ENCODE measurements around the gene HSCB. TPM values are rescaled to one million over a fixed set of nuclear protein-coding genes. Genes with fewer than 3 reads are reported as not detected.

HSCB gene
- total RNA-seq, 4 donors from 2014 or later = 14.2 to 28.1 (median 20.5) TPM

DNA sequence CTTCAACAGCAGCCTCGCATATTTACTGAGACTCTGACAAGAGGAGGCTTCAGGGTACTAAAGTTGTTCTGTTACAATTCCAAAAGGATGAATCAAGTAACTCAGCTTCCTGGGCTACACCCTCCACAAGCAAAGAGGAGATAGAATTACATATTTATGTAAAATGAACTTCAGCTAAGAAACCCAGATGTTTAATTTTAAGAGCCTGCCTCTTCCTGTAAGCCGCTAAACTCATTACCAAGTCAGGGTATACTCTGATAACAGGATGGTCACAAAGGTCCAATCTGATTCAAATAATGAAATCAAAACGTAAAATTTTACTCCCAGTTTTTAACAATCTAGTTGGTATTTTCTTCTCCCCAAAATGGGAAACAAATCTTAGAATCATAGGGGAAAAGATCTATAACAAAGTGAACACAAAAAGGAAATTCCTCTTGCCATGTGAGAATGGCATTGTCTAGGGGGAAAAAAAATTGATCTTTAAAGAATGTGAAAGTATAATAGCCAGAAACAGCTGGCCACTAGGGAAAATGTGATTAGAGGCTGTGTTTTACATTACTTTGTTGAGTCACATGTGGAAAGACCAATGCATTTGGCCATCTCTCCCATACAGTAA, 31.2 kb upstream of the HSCB start:
- no peaks in the 10 kb centered on the region for H3K9me3 ChIP-seq
- no peak overlapping the region for H3K4me3 ChIP-seq
- no peak for DNase-seq (ENCODE audit: low spot score in 2 of 2)
- TF ChIP-seq EP300 (IDR thresholded peaks at IDR 0.05) = no peak
- TF ChIP-seq, protein P1, sequence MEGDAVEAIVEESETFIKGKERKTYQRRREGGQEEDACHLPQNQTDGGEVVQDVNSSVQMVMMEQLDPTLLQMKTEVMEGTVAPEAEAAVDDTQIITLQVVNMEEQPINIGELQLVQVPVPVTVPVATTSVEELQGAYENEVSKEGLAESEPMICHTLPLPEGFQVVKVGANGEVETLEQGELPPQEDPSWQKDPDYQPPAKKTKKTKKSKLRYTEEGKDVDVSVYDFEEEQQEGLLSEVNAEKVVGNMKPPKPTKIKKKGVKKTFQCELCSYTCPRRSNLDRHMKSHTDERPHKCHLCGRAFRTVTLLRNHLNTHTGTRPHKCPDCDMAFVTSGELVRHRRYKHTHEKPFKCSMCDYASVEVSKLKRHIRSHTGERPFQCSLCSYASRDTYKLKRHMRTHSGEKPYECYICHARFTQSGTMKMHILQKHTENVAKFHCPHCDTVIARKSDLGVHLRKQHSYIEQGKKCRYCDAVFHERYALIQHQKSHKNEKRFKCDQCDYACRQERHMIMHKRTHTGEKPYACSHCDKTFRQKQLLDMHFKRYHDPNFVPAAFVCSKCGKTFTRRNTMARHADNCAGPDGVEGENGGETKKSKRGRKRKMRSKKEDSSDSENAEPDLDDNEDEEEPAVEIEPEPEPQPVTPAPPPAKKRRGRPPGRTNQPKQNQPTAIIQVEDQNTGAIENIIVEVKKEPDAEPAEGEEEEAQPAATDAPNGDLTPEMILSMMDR (IDR thresholded peaks at IDR 0.05) = no peak
- TF ChIP-seq POLR2AphosphoS5 (IDR thresholded peaks at IDR 0.05) = no peak
- TF ChIP-seq POLR2A (IDR thresholded peaks at IDR 0.05) = no peak
- H3K27ac ChIP-seq = peak overlapping the region; percentile 1
- H3K4me1 ChIP-seq = no peaks in the 10 kb centered on the region
- WGBS = 44% methylated on average over 3 of the region's 3 CpGs
- no peaks in the 10 kb centered on the region for H3K27me3 ChIP-seq
- H3K36me3 ChIP-seq = no peaks in the 10 kb centered on the region

DNA sequence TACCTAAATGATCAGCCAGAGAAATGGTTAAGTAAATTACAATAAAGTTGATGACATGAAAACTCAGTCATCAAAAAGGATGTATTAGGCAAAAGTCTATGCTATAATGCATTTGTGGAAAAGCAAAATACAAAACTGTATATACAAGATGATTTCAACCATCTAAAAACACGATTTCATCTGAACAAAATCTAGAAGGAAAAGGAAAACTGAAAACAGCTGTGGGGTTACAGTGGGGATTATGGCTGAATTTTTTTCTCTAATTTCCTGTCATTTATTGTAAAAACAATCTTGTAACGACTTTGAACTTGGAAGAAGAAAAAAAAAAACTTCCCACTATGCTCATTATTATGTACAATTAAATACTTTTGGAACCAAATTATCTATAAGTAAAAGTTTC, 30.5 kb upstream of the HSCB start:
- Histone ChIP-seq H3K4me1 (no peaks in the 10 kb centered on the region), H3K27me3 (no peaks in the 10 kb centered on the region), H3K9me3 (no peaks in the 10 kb centered on the region), H3K4me3 (no peak overlapping the region), H3K27ac (peak overlapping the region; percentile 1), H3K36me3 (no peaks in the 10 kb centered on the region)
- DNase-seq (ENCODE audit: low spot score in 2 of 2) = no peak
- WGBS = 50% methylated on average over 2 of the region's 2 CpGs
- no peak for TF ChIP-seq POLR2AphosphoS5 (IDR thresholded peaks at IDR 0.05)
- no peak for TF ChIP-seq POLR2A (IDR thresholded peaks at IDR 0.05)
- TF ChIP-seq EP300 (IDR thresholded peaks at IDR 0.05) = no peak
- TF ChIP-seq, protein P1 (IDR thresholded peaks at IDR 0.05) = no peak

DNA sequence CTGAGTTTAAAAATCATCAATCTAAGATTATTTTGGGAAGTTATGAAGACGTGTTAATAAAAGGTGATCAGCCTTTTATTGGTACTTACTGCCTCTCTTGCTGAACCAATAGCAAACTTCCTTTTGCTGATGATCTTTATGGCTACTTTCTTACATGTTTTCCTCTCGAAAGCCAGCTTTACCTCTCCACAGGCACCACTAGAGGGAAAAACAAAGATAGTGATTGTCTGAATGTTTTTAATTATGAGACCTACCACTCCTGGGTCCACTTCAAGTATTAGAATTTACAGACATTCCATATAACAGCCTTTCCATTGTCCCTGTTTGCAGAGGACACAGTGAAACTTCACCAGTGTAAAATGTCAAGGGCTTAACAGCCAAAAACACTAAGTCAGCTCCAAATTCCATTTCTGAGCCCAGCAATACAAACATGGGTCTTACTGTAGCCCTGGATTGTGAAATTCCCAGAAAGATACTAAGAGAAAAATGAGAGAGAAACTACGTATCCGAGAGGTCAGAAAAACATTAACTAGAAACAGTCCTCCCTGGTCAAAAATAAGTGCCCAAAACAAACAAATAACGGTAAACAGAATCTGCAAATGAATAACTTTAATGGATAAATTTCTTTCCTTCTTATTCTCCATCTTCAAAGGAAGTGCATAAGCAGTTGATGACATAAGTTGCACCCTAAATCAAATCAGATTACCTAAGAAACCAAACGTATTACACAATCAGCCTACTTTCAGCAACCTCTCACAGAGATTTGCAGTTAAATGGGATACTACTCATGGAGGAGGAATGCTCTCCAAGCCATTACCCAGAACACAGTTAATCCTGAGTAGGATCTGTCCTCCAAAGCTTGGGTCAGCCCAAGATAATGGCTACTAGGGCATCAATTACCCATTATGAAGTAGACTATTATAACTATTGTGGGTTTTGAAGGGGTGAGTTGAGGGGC, 29.7 kb upstream of the HSCB start:
- peak in 1 of 3 donors; percentile 45 for TF ChIP-seq POLR2AphosphoS5 (IDR thresholded peaks at IDR 0.05)
- TF ChIP-seq, protein P1 (IDR thresholded peaks at IDR 0.05) = no peak
- no peak for TF ChIP-seq POLR2A (IDR thresholded peaks at IDR 0.05)
- no peak for TF ChIP-seq EP300 (IDR thresholded peaks at IDR 0.05)

DNA sequence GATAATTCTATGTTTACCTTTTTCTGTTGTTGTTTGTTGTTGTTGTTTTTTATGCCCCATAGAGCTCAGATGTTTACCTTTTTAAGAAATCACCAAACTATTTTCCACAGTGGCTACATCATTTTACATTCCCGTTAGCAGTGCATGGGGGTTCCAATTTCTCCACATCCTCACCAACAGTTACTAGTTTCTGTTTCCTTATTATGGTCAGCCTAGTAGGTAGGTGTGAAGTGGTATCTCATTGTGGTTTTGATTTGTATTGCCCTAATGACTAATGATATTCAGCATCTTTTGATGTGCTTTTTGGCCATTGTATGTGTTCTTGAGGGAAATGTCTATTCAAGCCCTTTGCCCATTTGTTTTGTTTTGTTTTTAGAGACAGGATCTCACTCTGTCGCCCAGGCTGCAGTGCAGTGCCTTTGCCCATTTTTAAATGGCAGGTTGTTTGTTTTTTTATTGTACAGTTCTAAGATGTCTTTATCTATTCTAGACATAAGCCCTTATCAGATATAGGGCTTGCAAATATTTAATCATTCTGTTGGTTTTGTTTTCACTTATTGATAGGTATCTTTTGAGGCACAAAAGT, 27.7 kb upstream of the HSCB start:
- Histone ChIP-seq H3K27ac (no peak overlapping the region), H3K4me3 (no peak overlapping the region), H3K36me3 (no peaks in the 10 kb centered on the region), H3K27me3 (no peaks in the 10 kb centered on the region), H3K9me3 (no peaks in the 10 kb centered on the region), H3K4me1 (no peaks in the 10 kb centered on the region)
- WGBS = 91% methylated on average over 2 of the region's 2 CpGs
- DNase-seq (ENCODE audit: low spot score in 2 of 2) = no peak
- TF ChIP-seq EP300 (IDR thresholded peaks at IDR 0.05) = no peak
- TF ChIP-seq, protein P1 (IDR thresholded peaks at IDR 0.05) = no peak
- TF ChIP-seq POLR2AphosphoS5 (IDR thresholded peaks at IDR 0.05) = no peak
- TF ChIP-seq POLR2A (IDR thresholded peaks at IDR 0.05) = no peak

More for the DNA sequence above, 29.7 kb upstream of the HSCB start:
- Histone ChIP-seq H3K4me3 (no peak overlapping the region), H3K4me1 (no peaks in the 10 kb centered on the region), H3K9me3 (no peaks in the 10 kb centered on the region), H3K36me3 (no peaks in the 10 kb centered on the region), H3K27me3 (no peaks in the 10 kb centered on the region), H3K27ac (peak overlapping the region; percentile 31)
- 51% methylated on average over 6 of the region's 6 CpGs for WGBS
- no peak for DNase-seq (ENCODE audit: low spot score in 2 of 2)

DNA sequence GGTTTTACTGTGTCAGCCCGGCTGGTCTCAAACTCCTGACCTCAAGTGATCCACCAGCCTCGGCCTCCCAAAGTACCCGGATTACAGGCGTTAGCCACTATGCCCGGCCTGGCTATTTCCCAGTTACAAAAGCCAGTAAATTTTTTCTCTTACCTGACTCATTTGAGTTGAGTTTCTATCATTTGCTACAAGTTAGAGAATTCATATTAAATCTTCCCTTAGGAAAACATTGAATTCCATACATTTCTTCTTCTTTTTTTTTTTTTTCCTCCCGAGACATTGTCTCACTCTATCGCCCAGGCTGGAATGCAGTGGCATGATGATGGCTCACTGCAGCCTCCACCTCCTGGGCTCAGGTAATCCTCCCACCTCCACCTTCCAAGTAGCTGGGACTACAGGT, 26.2 kb upstream of the HSCB start:
- no peak overlapping the region for H3K27ac ChIP-seq
- no peaks in the 10 kb centered on the region for H3K27me3 ChIP-seq
- no peaks in the 10 kb centered on the region for H3K4me1 ChIP-seq
- TF ChIP-seq, protein P1 (IDR thresholded peaks at IDR 0.05) = no peak
- no peak for TF ChIP-seq EP300 (IDR thresholded peaks at IDR 0.05)
- no peak for TF ChIP-seq POLR2A (IDR thresholded peaks at IDR 0.05)
- TF ChIP-seq POLR2AphosphoS5 (IDR thresholded peaks at IDR 0.05) = no peak
- WGBS = 96% methylated on average over 7 of the region's 7 CpGs
- DNase-seq (ENCODE audit: low spot score in 2 of 2) = no peak
- no peaks in the 10 kb centered on the region for H3K9me3 ChIP-seq
- H3K4me3 ChIP-seq = no peak overlapping the region
- H3K36me3 ChIP-seq = no peaks in the 10 kb centered on the region

Data from suprapubic skin (tissue), 4 donors.